IMR-90 (cell line): Measurements from ENCODE around the gene ZNF654. TPM values are rescaled to one million over a fixed set of nuclear protein-coding genes. Genes with fewer than 3 reads are reported as not detected.

Source experiments
- ATAC-seq: fragments of 200-7000 bp; cut with Tn5 transposase; 2 replicates; pipeline ENCODE4 v1.9.1; 2020; ENCODE audit warnings: low read depth, mild to moderate bottlenecking, moderate library complexity
- BruUV-seq: library from RNA; stranded (reverse); fragments of 400-500 nt; replicated peaks from 2 replicates; lab custom pipeline; 2021; lab: Mats Ljungman, UMichigan
- CTCF ChIA-PET: fragments of 300-600 bp; formaldehyde crosslinking; extraction: SDS; loops from one replicate; lab custom pipeline; 2021; ENCODE audit warnings: antibody characterized with exemption; lab: Yijun Ruan, JAX
- POLR2A ChIA-PET: fragments of 300-600 bp; sonication (Branson Sonifier 250); formaldehyde crosslinking; loops from one replicate; lab custom pipeline; 2022; ENCODE audit warnings: antibody characterized with exemption; ENCODE audit not compliant: unreplicated experiment; lab: Charles Lee
- DNase-seq: peaks from one replicate; pipeline ENCODE4 v3.0.0; 2013
- H2AFZ ChIP-seq: replicated peaks from 2 replicates; pipeline ENCODE3; 2013; ENCODE audit warnings: low read length, mild to moderate bottlenecking; ENCODE audit not compliant: poor library complexity
- H2AK5ac ChIP-seq: 2 replicates; pipeline ENCODE4 v1.6.1; 2013; ENCODE audit warnings: low read depth, low read length, inconsistent platforms
- H2AK9ac ChIP-seq: replicated peaks from 2 replicates; pipeline ENCODE3; 2013; ENCODE audit warnings: mild to moderate bottlenecking, low read depth, low read length, moderate library complexity; ENCODE audit not compliant: poor library complexity
- H2BK120ac ChIP-seq: 2 replicates; pipeline ENCODE4 v1.6.1; 2013; ENCODE audit warnings: low read depth, low read length, inconsistent platforms
- H2BK15ac ChIP-seq: 3 replicates; pipeline ENCODE4 v1.6.1; 2013; ENCODE audit warnings: low read depth, low read length, inconsistent platforms
- H2BK20ac ChIP-seq: 2 replicates; pipeline ENCODE4 v1.6.1; 2013; ENCODE audit warnings: low read depth, mild to moderate bottlenecking, inconsistent platforms, low read length, moderate library complexity
- H2BK5ac ChIP-seq: 2 replicates; pipeline ENCODE4 v1.6.1; 2013; ENCODE audit warnings: mild to moderate bottlenecking, low read depth, low read length, inconsistent platforms; ENCODE audit not compliant: poor library complexity, severe bottlenecking
- H3K14ac ChIP-seq: replicated peaks from 2 replicates; pipeline ENCODE4 v1.6.1; 2013; ENCODE audit warnings: low read depth, low read length, inconsistent platforms
- H3K18ac ChIP-seq: 2 replicates; pipeline ENCODE4 v1.6.1; 2013; ENCODE audit warnings: low read depth, low read length, control low read depth
- H3K23ac ChIP-seq: 2 replicates; pipeline ENCODE4 v1.6.1; 2013; ENCODE audit warnings: low read depth, low read length, inconsistent platforms
- H3K27ac ChIP-seq: 2 replicates; pipeline ENCODE4 v1.5.1; 2013; ENCODE audit warnings: mild to moderate bottlenecking, control low read depth, low read length; ENCODE audit not compliant: insufficient read depth
- H3K27me3 ChIP-seq: 2 replicates; pipeline ENCODE4 v1.6.1; 2013; ENCODE audit warnings: low read length; ENCODE audit not compliant: control insufficient read depth, insufficient read depth
- H3K36me3 ChIP-seq: 2 replicates; pipeline ENCODE4 v1.6.1; 2013; ENCODE audit warnings: low read length, mixed read lengths; ENCODE audit not compliant: control insufficient read depth, insufficient read depth
- H3K4ac ChIP-seq: 2 replicates; pipeline ENCODE4 v1.6.1; 2013; ENCODE audit warnings: low read depth, low read length, inconsistent platforms
- H3K4me1 ChIP-seq: 2 replicates; pipeline ENCODE4 v1.6.1; 2013; ENCODE audit warnings: low read length, mixed read lengths; ENCODE audit not compliant: control insufficient read depth, insufficient read depth
- H3K4me2 ChIP-seq: 2 replicates; pipeline ENCODE4 v1.6.1; 2013; ENCODE audit warnings: low read depth, mild to moderate bottlenecking, control low read depth, low read length, moderate library complexity
- H3K4me3 ChIP-seq: 2 replicates; pipeline ENCODE4 v1.5.1; 2013; ENCODE audit warnings: low read depth, mild to moderate bottlenecking, control low read depth, low read length, moderate library complexity; ENCODE audit not compliant: insufficient read depth
- H3K56ac ChIP-seq: 2 replicates; pipeline ENCODE4 v1.6.1; 2013; ENCODE audit warnings: low read length, inconsistent platforms; ENCODE audit not compliant: insufficient read depth; ENCODE audit errors: extremely low read depth
- H3K79me1 ChIP-seq, 2 experiments: 2 replicates each; pipeline ENCODE4 v1.6.1; 2013; ENCODE audit warnings: low read length in 2 of 2, inconsistent platforms in 1 of 2, low read depth in 1 of 2
- H3K9ac ChIP-seq: 2 replicates; pipeline ENCODE4 v1.6.1; 2013; ENCODE audit warnings: low read depth, low read length, control low read depth
- H3K9me1 ChIP-seq: 2 replicates; pipeline ENCODE4 v1.6.1; 2013; ENCODE audit warnings: low read length, inconsistent platforms; ENCODE audit not compliant: insufficient read depth
- H3K9me3 ChIP-seq: 2 replicates; pipeline ENCODE4 v1.6.1; 2013; ENCODE audit warnings: low read length; ENCODE audit not compliant: control insufficient read depth, insufficient read depth
- H4K20me1 ChIP-seq: 2 replicates; pipeline ENCODE4 v1.6.1; 2013; ENCODE audit warnings: low read length, inconsistent platforms; ENCODE audit not compliant: insufficient read depth
- H4K5ac ChIP-seq: 2 replicates; pipeline ENCODE4 v1.6.1; 2013; ENCODE audit warnings: mild to moderate bottlenecking, low read depth, low read length, control low read depth
- H4K8ac ChIP-seq, 2 experiments: 2 replicates each; pipeline ENCODE4 v1.6.1; 2013; ENCODE audit warnings: low read depth in 2 of 2, low read length in 2 of 2, control low read depth in 1 of 2, inconsistent platforms in 1 of 2
- H4K91ac ChIP-seq: 2 replicates; pipeline ENCODE4 v1.6.1; 2013; ENCODE audit warnings: low read depth, low read length, inconsistent platforms; ENCODE audit not compliant: insufficient read depth
- CEBPB ChIP-seq: IDR thresholded peaks from 2 replicates; pipeline ENCODE4 v1.6.1; 2012; ENCODE audit warnings: low read depth, low read length, improper control_type of control experiment
- CHD1 ChIP-seq: IDR thresholded peaks from 2 replicates; pipeline ENCODE4 v1.6.1; 2012; ENCODE audit warnings: low read depth, low read length, improper control_type of control experiment
- FOS ChIP-seq: fragments of 150-350 bp; IDR thresholded peaks from 2 replicates; pipeline ENCODE4 v1.6.1; 2016; ENCODE audit warnings: low read depth, low read length
- MAZ ChIP-seq: IDR thresholded peaks from 2 replicates; pipeline ENCODE4 v1.6.1; 2012; ENCODE audit warnings: low read depth, mild to moderate bottlenecking, low read length, improper control_type of control experiment, moderate library complexity, borderline replicate concordance
- POLR2A ChIP-seq: IDR thresholded peaks from 2 replicates; pipeline ENCODE4 v1.6.1; 2012; ENCODE audit warnings: mild to moderate bottlenecking, low read depth, low read length
- RAD21 ChIP-seq: IDR thresholded peaks from 2 replicates; pipeline ENCODE4 v1.6.1; 2012; ENCODE audit warnings: low read length, improper control_type of control experiment
- RCOR1 ChIP-seq: IDR thresholded peaks from 2 replicates; pipeline ENCODE4 v1.6.1; 2012; ENCODE audit warnings: mild to moderate bottlenecking, low read length, improper control_type of control experiment; ENCODE audit not compliant: insufficient replicate concordance
- RFX5 ChIP-seq: IDR thresholded peaks from 2 replicates; pipeline ENCODE4 v1.8.0; 2012; ENCODE audit warnings: low read depth, mild to moderate bottlenecking, low read length, moderate library complexity
- SMC3 ChIP-seq: fragments of 150-350 bp; IDR thresholded peaks from 2 replicates; pipeline ENCODE4 v1.6.1; 2016; ENCODE audit warnings: low read depth, mild to moderate bottlenecking, antibody characterized with exemption, low read length, moderate library complexity
- USF2 ChIP-seq: fragments of 150-350 bp; IDR thresholded peaks from 2 replicates; pipeline ENCODE4 v1.6.1; 2017; ENCODE audit warnings: mild to moderate bottlenecking, antibody characterized with exemption, low read length, low read depth
- dilution Hi-C: fragments of 300-500 bp; cut with HindIII; formaldehyde crosslinking; loops from one replicate; pipeline ENCODE4 v1.14.3; 2018; ENCODE audit warnings: low sequenced_read_pairs; ENCODE audit not compliant: unreplicated experiment
- in situ Hi-C: fragments of 300-500 bp; cut with MboI; formaldehyde crosslinking; loops from 3 replicates; pipeline ENCODE4 v1.14.3; 2019; ENCODE audit warnings: low sequenced_read_pairs, inconsistent platforms, mixed read lengths
- intact Hi-C: fragments of 100-400 bp; cut with micrococcal nuclease; formaldehyde crosslinking; loops from 2 replicates; pipeline ENCODE4 v1.10.0; 2022
- polyA plus RNA-seq, 3 experiments: library from polyadenylated mRNA; depleted of rRNA; stranded (reverse); fragments of >200 nt; gene quantifications; 2 replicates each; pipeline ENCODE4 v1.2.3, GENCODE V29; 2012; ENCODE audit warnings: low replicate concordance in 1 of 3
- total RNA-seq: library from RNA; depleted of rRNA; stranded (reverse); fragments of >200 nt; gene quantifications from 2 replicates; pipeline ENCODE4 v1.2.3, GENCODE V29; 2012

The ZNF654 gene
- total and polyA plus RNA-seq, 2 of the 4 experiments (the other 2 are of a cell fraction): 3.3 to 11.5 TPM

- Histone ChIP-seq H4K91ac (no peak overlapping the region), H3K9me1 (no peaks in the 10 kb centered on the region), H2BK15ac (no peak overlapping the region), H2AK5ac (no peak overlapping the region), H2BK5ac (no peak overlapping the region), H4K5ac (no peak overlapping the region), H3K79me1 (peaks cover 8 to 28% of the 10 kb centered on the region in 2 experiments; a peak in 3 of 4 replicates), H3K9me3 (no peaks in the 10 kb centered on the region), H3K14ac (no peak overlapping the region), H3K4me2 (no peak overlapping the region), H3K23ac (no peak overlapping the region), H3K9ac (no peak overlapping the region), H2AK9ac (no peak overlapping the region), H3K27me3 (no peaks in the 10 kb centered on the region), H3K18ac (no peak overlapping the region), H3K27ac (no peak overlapping the region), H2BK120ac (no peak overlapping the region), H3K4me3 (no peak overlapping the region), H2BK20ac (no peak overlapping the region), H3K4me1 (no peaks in the 10 kb centered on the region), H4K8ac (no peak overlapping the region), H3K56ac (no peak overlapping the region), H2AFZ (no peak overlapping the region), H3K36me3 (no peaks in the 10 kb centered on the region), H4K20me1 (no peaks in the 10 kb centered on the region), H3K4ac (no peak overlapping the region)
- ChIA-PET POLR2A (no interaction called here), CTCF (no interaction called here)
- in situ Hi-C loops: loop anchor here (25.0 kb wide), 1 partner anchor 1160 kb away; the partner anchor contains the start of gene VGLL3
- TF ChIP-seq SMC3 (no peak), FOS (no peak), CHD1 (no peak), USF2 (no peak), RCOR1 (no peak), CEBPB (no peak), POLR2A (no peak), RFX5 (no peak), MAZ (no peak), RAD21 (no peak)
- intact Hi-C loops: no loop called here
- ATAC-seq: no peak
- DNase-seq: no peak
- dilution Hi-C loops: no loop called here
- BruUV-seq: no TSS peak
These were observed 88.2 kb downstream of the ZNF654 start for GRCh38 chr3:88147261-88147660.
